Thoracic aorta (tissue), 2 donors: ENCODE measurements around the gene LRRC15. TPM values are rescaled to one million over a fixed set of nuclear protein-coding genes. Genes with fewer than 3 reads are reported as not detected.

ENCODE experiments used
- ATAC-seq: fragments of 150-250 bp; one replicate; pipeline ENCODE4 v1.8.0; 2017; ENCODE audit warnings: low read depth; ENCODE audit not compliant: insufficient number of reproducible peaks, low FRiP score
- DNase-seq: peaks from one replicate; pipeline ENCODE4 v3.0.0-alpha.2; 2020; ENCODE audit warnings: low spot score
- H3K27ac ChIP-seq, 2 donors: fragments of 200-600 bp; sonication (generic); 1 replicate in 1 of 2; 2 replicates in 1 of 2; pipeline ENCODE4 v1.5.1; 2016; ENCODE audit warnings: mild to moderate bottlenecking in 2 of 2, moderate library complexity in 2 of 2
- H3K27me3 ChIP-seq: fragments of 200-600 bp; sonication (generic); replicated peaks from 2 replicates; pipeline ENCODE4 v1.6.0; 2016; ENCODE audit warnings: mild to moderate bottlenecking; ENCODE audit not compliant: insufficient read depth
- H3K36me3 ChIP-seq: fragments of 200-600 bp; sonication (generic); one replicate; pipeline ENCODE4 v1.5.1; 2016
- H3K4me1 ChIP-seq, 2 donors: fragments of 200-600 bp; sonication (generic); 1 replicate in 1 of 2; 2 replicates in 1 of 2; pipeline versions ENCODE4 v1.5.1 to v1.6.0; 2016; ENCODE audit warnings: low read depth in 2 of 2, mild to moderate bottlenecking in 1 of 2; ENCODE audit not compliant: control insufficient read depth in 1 of 2
- H3K4me3 ChIP-seq: fragments of 200-600 bp; sonication (generic); 2 replicates; pipeline ENCODE4 v1.5.1; 2016; ENCODE audit warnings: mild to moderate bottlenecking
- H3K9me3 ChIP-seq: fragments of 200-600 bp; sonication (generic); 2 replicates; pipeline ENCODE4 v1.5.1; 2016
- total RNA-seq, 2 donors: library from RNA; depleted of rRNA; stranded (reverse); fragments of >200 nt; gene quantifications; one replicate each; pipeline versions ENCODE4 v1.1.0 to v1.2.3, GENCODE V29; 2016
- TF ChIP-seq, protein P1 (sequence below): fragments of 200-600 bp; sonication (generic); IDR thresholded peaks from one replicate; pipeline ENCODE4 v1.5.1; 2019; ENCODE audit warnings: antibody characterized with exemption

The LRRC15 gene
- total RNA-seq, 2 donors from 2014 or later: 0.27 TPM; not detected in 1

DNA sequence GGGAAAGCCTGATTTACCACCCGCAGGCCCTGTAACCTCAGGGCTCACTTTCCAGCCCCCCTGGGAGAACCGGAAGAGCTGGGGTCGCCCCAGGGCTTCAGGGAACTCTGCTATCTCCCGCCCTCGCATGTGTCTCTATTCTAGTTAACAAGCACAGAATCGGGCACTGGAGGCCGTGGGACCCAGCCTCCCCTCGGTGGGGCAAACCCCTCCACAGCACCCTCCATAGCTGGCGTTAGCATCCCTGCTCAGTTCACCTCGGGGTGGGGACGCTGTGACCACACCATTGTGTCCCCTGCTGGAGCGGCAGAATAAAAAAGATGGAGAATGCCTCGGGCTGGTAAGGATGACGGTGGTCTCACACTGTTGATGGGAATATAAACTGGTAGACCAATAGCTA is 3.5 kb upstream of the LRRC15 start:
- ATAC-seq: no peak
- Histone ChIP-seq H3K27ac (no peak overlapping the region), H3K9me3 (no peaks in the 10 kb centered on the region), H3K4me1 (no peaks in the 10 kb centered on the region), H3K27me3 (no peaks in the 10 kb centered on the region), H3K4me3 (no peak overlapping the region), H3K36me3 (no peaks in the 10 kb centered on the region)
- DNase-seq: no peak
- TF ChIP-seq, protein P1, sequence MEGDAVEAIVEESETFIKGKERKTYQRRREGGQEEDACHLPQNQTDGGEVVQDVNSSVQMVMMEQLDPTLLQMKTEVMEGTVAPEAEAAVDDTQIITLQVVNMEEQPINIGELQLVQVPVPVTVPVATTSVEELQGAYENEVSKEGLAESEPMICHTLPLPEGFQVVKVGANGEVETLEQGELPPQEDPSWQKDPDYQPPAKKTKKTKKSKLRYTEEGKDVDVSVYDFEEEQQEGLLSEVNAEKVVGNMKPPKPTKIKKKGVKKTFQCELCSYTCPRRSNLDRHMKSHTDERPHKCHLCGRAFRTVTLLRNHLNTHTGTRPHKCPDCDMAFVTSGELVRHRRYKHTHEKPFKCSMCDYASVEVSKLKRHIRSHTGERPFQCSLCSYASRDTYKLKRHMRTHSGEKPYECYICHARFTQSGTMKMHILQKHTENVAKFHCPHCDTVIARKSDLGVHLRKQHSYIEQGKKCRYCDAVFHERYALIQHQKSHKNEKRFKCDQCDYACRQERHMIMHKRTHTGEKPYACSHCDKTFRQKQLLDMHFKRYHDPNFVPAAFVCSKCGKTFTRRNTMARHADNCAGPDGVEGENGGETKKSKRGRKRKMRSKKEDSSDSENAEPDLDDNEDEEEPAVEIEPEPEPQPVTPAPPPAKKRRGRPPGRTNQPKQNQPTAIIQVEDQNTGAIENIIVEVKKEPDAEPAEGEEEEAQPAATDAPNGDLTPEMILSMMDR: no peak

- H3K27me3 ChIP-seq: no peaks in the 10 kb centered on the region
- ATAC-seq (no peak), DNase-seq (no peak)
- H3K36me3 ChIP-seq: no peaks in the 10 kb centered on the region
- H3K27ac ChIP-seq: no peak overlapping the region
- no peaks in the 10 kb centered on the region for H3K9me3 ChIP-seq
- TF ChIP-seq, protein P1: no peak
- no peak overlapping the region for H3K4me3 ChIP-seq
- H3K4me1 ChIP-seq: no peaks in the 10 kb centered on the region
These were observed 1.2 kb upstream of the LRRC15 start for GRCh38 chr3:194370753-194371152.

DNA sequence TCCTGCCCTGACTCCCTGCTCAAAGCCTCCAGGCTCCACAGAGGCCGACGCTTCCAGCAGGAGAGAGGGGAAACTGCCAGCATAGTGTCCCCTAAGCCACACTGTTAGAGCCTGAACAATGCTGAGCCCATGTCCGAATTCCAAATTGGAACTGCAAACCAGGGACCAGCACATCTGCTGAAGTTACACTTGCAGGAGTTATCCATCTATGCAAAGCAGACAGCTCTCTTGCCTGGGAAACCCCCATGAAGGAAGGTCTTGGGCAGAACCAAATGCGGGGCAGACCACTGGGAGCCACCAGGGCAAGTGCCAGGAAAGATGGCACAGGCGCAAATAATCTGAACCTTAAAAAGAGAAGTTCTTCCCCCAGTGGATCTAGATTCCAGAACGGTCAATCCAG is 625 bp downstream of the LRRC15 start:
- Histone ChIP-seq H3K27ac (no peak overlapping the region), H3K36me3 (no peaks in the 10 kb centered on the region), H3K27me3 (no peaks in the 10 kb centered on the region), H3K4me1 (no peaks in the 10 kb centered on the region), H3K4me3 (no peak overlapping the region), H3K9me3 (no peaks in the 10 kb centered on the region)
- DNase-seq: no peak
- TF ChIP-seq, protein P1: no peak
- no peak for ATAC-seq

DNA sequence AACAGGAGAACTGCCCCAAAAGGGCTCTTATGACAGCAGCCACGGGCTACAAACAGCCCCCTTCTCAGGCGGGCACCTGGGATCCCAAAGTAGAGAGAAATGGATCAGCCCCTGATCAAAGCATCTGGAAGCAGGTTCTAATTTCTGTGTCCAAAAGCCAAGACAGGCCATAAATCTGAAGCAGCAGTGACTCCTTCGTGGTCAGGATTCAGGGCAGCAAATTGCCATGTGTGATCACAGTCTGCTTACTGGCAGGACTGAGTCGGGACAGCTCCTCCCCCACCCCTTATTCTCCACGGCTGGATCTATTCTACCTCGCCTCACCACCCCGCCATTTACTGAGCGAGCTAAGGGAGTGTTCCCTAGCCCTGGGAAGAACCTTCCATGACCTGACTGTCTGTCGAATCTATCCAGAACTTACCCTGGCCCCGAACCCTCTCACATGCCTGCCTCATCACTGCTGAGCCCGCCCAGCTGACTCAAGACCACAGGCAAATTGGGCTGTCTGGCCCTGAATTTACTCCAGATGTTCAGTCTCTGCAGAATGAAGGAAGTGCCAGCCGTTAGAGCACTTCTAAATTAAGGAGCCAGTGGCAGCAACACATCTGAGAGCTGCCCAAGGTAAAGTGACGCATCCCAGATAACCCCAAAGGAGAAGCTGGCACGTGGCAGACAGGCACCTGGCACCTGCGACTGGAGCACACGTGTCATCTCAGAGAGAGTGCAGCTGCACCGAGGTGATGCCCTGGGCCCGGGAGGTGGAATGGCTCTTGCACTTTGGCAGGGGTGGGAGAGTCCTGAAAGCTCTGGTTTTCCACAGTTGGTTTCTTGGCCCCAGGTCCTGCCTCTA is 1.3 kb downstream of the LRRC15 start:
- Histone ChIP-seq H3K36me3 (no peaks in the 10 kb centered on the region), H3K9me3 (no peaks in the 10 kb centered on the region), H3K4me1 (no peaks in the 10 kb centered on the region), H3K4me3 (no peak overlapping the region), H3K27me3 (no peaks in the 10 kb centered on the region), H3K27ac (no peak overlapping the region)
- ATAC-seq: no peak
- TF ChIP-seq, protein P1: no peak
- DNase-seq: no peak

GRCh38 chr3:194365978-194366490 is 3.5 kb downstream of the LRRC15 start:
- Histone ChIP-seq H3K4me1 (no peaks in the 10 kb centered on the region), H3K27me3 (no peaks in the 10 kb centered on the region), H3K9me3 (no peaks in the 10 kb centered on the region), H3K4me3 (no peak overlapping the region), H3K36me3 (no peaks in the 10 kb centered on the region), H3K27ac (no peak overlapping the region)
- no peak for DNase-seq
- ATAC-seq: no peak
- TF ChIP-seq, protein P1: no peak
